Calu3 (cell line): ENCODE results near the gene CCDC201. TPM values are rescaled to one million over a fixed set of nuclear protein-coding genes. Genes with fewer than 3 reads are reported as not detected.

Experiments used
- BruUV-seq: library from RNA; stranded (reverse); fragments of 400-500 nt; replicated peaks from 2 replicates; lab custom pipeline; 2021; lab: Mats Ljungman, UMichigan
- CTCF ChIA-PET: fragments of 300-600 bp; sonication (Branson Sonifier 250); formaldehyde crosslinking; loops from one replicate; lab custom pipeline; 2022; ENCODE audit warnings: antibody characterized with exemption; lab: Charles Lee
- DNase-seq: peaks from one replicate; pipeline ENCODE4 v3.0.0; 2022
- H3K27ac Mint-ChIP-seq: one replicate; pipeline ENCODE4 v1.8.0; 2022; ENCODE audit warnings: mixed read lengths; ENCODE audit not compliant: unreplicated experiment
- H3K27me3 Mint-ChIP-seq: one replicate; pipeline ENCODE4 v1.8.0; 2022; ENCODE audit warnings: mixed read lengths; ENCODE audit not compliant: unreplicated experiment
- H3K36me3 Mint-ChIP-seq: one replicate; pipeline ENCODE4 v1.8.0; 2022; ENCODE audit warnings: mild to moderate bottlenecking, moderate library complexity, mixed read lengths; ENCODE audit not compliant: insufficient read depth, unreplicated experiment
- H3K4me1 Mint-ChIP-seq: one replicate; pipeline ENCODE4 v1.8.0; 2022; ENCODE audit warnings: mild to moderate bottlenecking, low read depth, mixed read lengths; ENCODE audit not compliant: unreplicated experiment
- H3K4me3 Mint-ChIP-seq: one replicate; pipeline ENCODE4 v1.8.0; 2022; ENCODE audit warnings: mild to moderate bottlenecking, low read depth, moderate library complexity, mixed read lengths; ENCODE audit not compliant: unreplicated experiment
- H3K9me3 Mint-ChIP-seq: one replicate; pipeline ENCODE4 v1.8.0; 2022; ENCODE audit warnings: low read depth, mixed read lengths; ENCODE audit not compliant: unreplicated experiment
- CTCF ChIP-seq: fragments of 200-600 bp; IDR thresholded peaks from one replicate; pipeline ENCODE4 v1.8.0; 2022; ENCODE audit warnings: antibody characterized with exemption; ENCODE audit not compliant: unreplicated experiment
- intact Hi-C: fragments of 100-400 bp; cut with micrococcal nuclease; formaldehyde crosslinking; loops from one replicate; pipeline ENCODE4 v1.10.0; 2022; ENCODE audit not compliant: unreplicated experiment
- total RNA-seq: library from RNA; stranded (reverse); gene quantifications from 2 replicates; pipeline ENCODE4 v1.2.3, GENCODE V29; 2022

The CCDC201 gene
- total RNA-seq, 1 experiment from 2014 or later = not detected

- CTCF ChIA-PET = interaction anchor here (0.6 to 5.1 kb wide), 7 partner anchors 13 to 366 kb away, joined by 3 to 47 read pairs (median 5); partner anchors contain the start of gene IGFBP1
- DNase-seq = no peak
- Mint-ChIP-seq H3K4me1 (peaks cover 50% of the 10 kb centered on the region), H3K27me3 (no peaks in the 10 kb centered on the region), H3K36me3 (peaks cover 82% of the 10 kb centered on the region), H3K27ac (peak overlapping the region; percentile 84), H3K9me3 (no peaks in the 10 kb centered on the region), H3K4me3 (peak overlapping the region; percentile 99)
- intact Hi-C loops = loop anchor here (1.0 to 10.0 kb wide), 8 partner anchors 29 to 1335 kb away; no protein-coding TSS in a partner anchor
- TF ChIP-seq CTCF = no peak
- BruUV-seq = no TSS peak
Measured at GRCh38 chr7:45919993-45920459, 47.1 kb upstream of the CCDC201 start.

GRCh38 chr7:45919231-45919784, 46.4 kb upstream of the CCDC201 start:
- peak overlapping the region; percentile 84 for H3K27ac Mint-ChIP-seq
- no peak for DNase-seq
- H3K4me3 Mint-ChIP-seq = peak overlapping the region; percentile 99
- H3K36me3 Mint-ChIP-seq = peaks cover 88% of the 10 kb centered on the region
- peaks cover 43% of the 10 kb centered on the region for H3K4me1 Mint-ChIP-seq
- H3K27me3 Mint-ChIP-seq = no peaks in the 10 kb centered on the region
- intact Hi-C loops = loop anchor here (10.0 kb wide), 2 partner anchors 1045 to 1335 kb away; no protein-coding TSS in a partner anchor
- no TSS peak for BruUV-seq
- no peaks in the 10 kb centered on the region for H3K9me3 Mint-ChIP-seq
- TF ChIP-seq CTCF = no peak
- CTCF ChIA-PET = interaction anchor here (1.1 to 2.1 kb wide), 6 partner anchors 12 to 367 kb away, joined by 3 to 8 read pairs (median 4); partner anchors contain the start of gene IGFBP1

DNA sequence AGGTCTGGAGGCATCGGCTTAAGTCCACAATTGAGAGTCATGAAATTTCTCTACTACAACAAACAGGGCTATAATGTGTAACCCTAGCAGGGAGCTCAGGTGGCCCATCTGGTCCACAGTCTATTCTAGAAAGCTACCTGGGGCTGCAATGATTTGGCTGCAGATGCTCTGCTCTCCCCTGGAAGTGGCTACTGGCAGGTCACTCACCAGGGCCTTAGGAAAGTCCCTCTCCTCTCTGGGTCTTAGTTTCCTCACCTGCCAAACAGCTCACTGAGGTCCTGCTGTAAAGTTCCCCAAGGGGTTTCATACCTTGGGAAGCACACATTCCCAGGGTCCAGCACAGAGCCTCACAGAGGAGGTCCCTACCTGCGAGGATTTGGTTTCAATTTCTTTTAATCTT, 45.7 kb upstream of the CCDC201 start:
- no peaks in the 10 kb centered on the region for H3K27me3 Mint-ChIP-seq
- DNase-seq = no peak
- H3K27ac Mint-ChIP-seq = peak overlapping the region; percentile 8
- intact Hi-C loops = loop anchor here (1.0 to 10.0 kb wide), 3 partner anchors 434 to 1336 kb away; no protein-coding TSS in a partner anchor
- no peak for TF ChIP-seq CTCF
- peaks cover 92% of the 10 kb centered on the region for H3K36me3 Mint-ChIP-seq
- H3K4me3 Mint-ChIP-seq = peak overlapping the region; percentile 99
- no peaks in the 10 kb centered on the region for H3K9me3 Mint-ChIP-seq
- peaks cover 35% of the 10 kb centered on the region for H3K4me1 Mint-ChIP-seq
- no TSS peak for BruUV-seq
- CTCF ChIA-PET = interaction anchor here (0.7 to 2.1 kb wide), 7 partner anchors 12 to 1169 kb away, joined by 3 to 8 read pairs (median 5); partner anchors contain the start of gene IGFBP1

- Mint-ChIP-seq H3K27ac (peak overlapping the region; percentile 8), H3K36me3 (peaks cover 94% of the 10 kb centered on the region), H3K4me1 (peaks cover 26% of the 10 kb centered on the region), H3K9me3 (no peaks in the 10 kb centered on the region), H3K4me3 (peak overlapping the region; percentile 99), H3K27me3 (no peaks in the 10 kb centered on the region)
- TF ChIP-seq CTCF = peak; percentile 97
- intact Hi-C loops = loop anchor here (1.0 to 10.0 kb wide), 3 partner anchors 435 to 1337 kb away; no protein-coding TSS in a partner anchor
- no TSS peak for BruUV-seq
- peak; percentile 97 for DNase-seq
- CTCF ChIA-PET = interaction anchor here (0.5 to 2.1 kb wide), 17 partner anchors 15 to 1462 kb away, joined by 3 to 10 read pairs (median 3); partner anchors contain the start of gene IGFBP1
Measured at GRCh38 chr7:45917658-45918057, 44.8 kb upstream of the CCDC201 start.
